Liver (tissue), 9 donors: ENCODE results near the gene RNF25. TPM values are rescaled to one million over a fixed set of nuclear protein-coding genes. Genes with fewer than 3 reads are reported as not detected.

Source experiments
- DNase-seq: peaks from one replicate; pipeline ENCODE4 v3.0.0-alpha.2; 2017; ENCODE audit warnings: low spot score
- H3K27ac ChIP-seq, 2 donors: one replicate each; pipeline ENCODE4 v1.7.0; 2013; ENCODE audit warnings: inconsistent platforms in 2 of 2, low read length in 2 of 2, control low read depth in 1 of 2, low read depth in 1 of 2, mild to moderate bottlenecking in 1 of 2
- H3K27me3 ChIP-seq, 4 donors: one replicate each; pipeline versions ENCODE4 v1.6.1 to v1.7.0; 2013; ENCODE audit warnings: low read length in 3 of 4, inconsistent platforms in 1 of 4, mild to moderate bottlenecking in 1 of 4, moderate library complexity in 1 of 4; ENCODE audit not compliant: control insufficient read depth in 4 of 4, insufficient read depth in 4 of 4
- H3K36me3 ChIP-seq, 4 donors: one replicate each; pipeline versions ENCODE4 v1.6.1 to v1.7.0; 2013; ENCODE audit warnings: low read length in 3 of 4, mild to moderate bottlenecking in 3 of 4, low read depth in 1 of 4, moderate library complexity in 1 of 4; ENCODE audit not compliant: control insufficient read depth in 4 of 4, insufficient read depth in 3 of 4
- H3K4me1 ChIP-seq, 4 donors: one replicate each; pipeline versions ENCODE4 v1.6.1 to v1.7.0; 2013; ENCODE audit warnings: low read length in 3 of 4, mild to moderate bottlenecking in 3 of 4, moderate library complexity in 1 of 4; ENCODE audit not compliant: control insufficient read depth in 4 of 4, insufficient read depth in 4 of 4
- H3K4me3 ChIP-seq, 3 donors: one replicate each; pipeline versions ENCODE4 v1.6.1 to v1.7.0; 2013; ENCODE audit warnings: low read length in 3 of 3, control low read depth in 1 of 3, low read depth in 1 of 3, mild to moderate bottlenecking in 1 of 3
- H3K9ac ChIP-seq, 2 donors: one replicate each; pipeline ENCODE4 v1.7.0; 2013; ENCODE audit warnings: low read length in 2 of 2, mild to moderate bottlenecking in 2 of 2, moderate library complexity in 2 of 2, control low read depth in 1 of 2, low read depth in 1 of 2
- H3K9me3 ChIP-seq, 4 donors: one replicate each; pipeline versions ENCODE4 v1.6.1 to v1.7.0; 2013; ENCODE audit warnings: low read length in 3 of 4; ENCODE audit not compliant: control insufficient read depth in 4 of 4
- ATF3 ChIP-seq: IDR thresholded peaks from 2 replicates; pipeline ENCODE4 v1.6.1; 2016; ENCODE audit warnings: antibody characterized with exemption
- CTCF ChIP-seq: fragments of 150-350 bp; IDR thresholded peaks from 2 replicates; pipeline ENCODE4 v1.5.1; 2017; ENCODE audit warnings: improper control_type of control experiment, low read depth, low read length; ENCODE audit not compliant: missing input control
- EGR1 ChIP-seq, 2 donors: IDR thresholded peaks; 2 replicates each; pipeline ENCODE4 v1.6.1; 2016 to 2018; ENCODE audit warnings: antibody characterized with exemption in 2 of 2, low read depth in 2 of 2
- FOXA1 ChIP-seq: IDR thresholded peaks from 2 replicates; pipeline ENCODE4 v1.6.1; 2016; ENCODE audit warnings: antibody characterized with exemption
- FOXA2 ChIP-seq: IDR thresholded peaks from 2 replicates; pipeline ENCODE4 v1.6.1; 2016; ENCODE audit warnings: antibody characterized with exemption
- GABPA ChIP-seq, 2 donors: IDR thresholded peaks in 1 of 2; conservative IDR thresholded peaks in 1 of 2; 2 replicates each; pipeline ENCODE4 v1.6.1; 2016; ENCODE audit warnings: antibody characterized with exemption in 2 of 2, mild to moderate bottlenecking in 1 of 2, moderate library complexity in 1 of 2
- HNF4A ChIP-seq, 2 donors: conservative IDR thresholded peaks; 2 replicates each; pipeline ENCODE4 v1.6.1; 2016; ENCODE audit warnings: antibody characterized with exemption in 2 of 2, mild to moderate bottlenecking in 2 of 2
- HNF4G ChIP-seq: IDR thresholded peaks from 2 replicates; pipeline ENCODE4 v1.6.1; 2016; ENCODE audit warnings: antibody characterized with exemption
- JUND ChIP-seq, 2 donors: IDR thresholded peaks; 2 replicates each; pipeline ENCODE4 v1.6.1; 2016; ENCODE audit warnings: antibody characterized with exemption in 2 of 2
- MAX ChIP-seq: IDR thresholded peaks from 2 replicates; pipeline ENCODE4 v1.6.1; 2016; ENCODE audit warnings: antibody characterized with exemption
- NR2F2 ChIP-seq: IDR thresholded peaks from 2 replicates; pipeline ENCODE4 v1.6.1; 2016; ENCODE audit warnings: antibody characterized with exemption
- RAD21 ChIP-seq, 2 donors: IDR thresholded peaks; 2 replicates each; pipeline ENCODE4 v1.6.1; 2016; ENCODE audit warnings: antibody characterized with exemption in 2 of 2, mild to moderate bottlenecking in 2 of 2
- REST ChIP-seq: IDR thresholded peaks from 2 replicates; pipeline ENCODE4 v1.6.1; 2016; ENCODE audit warnings: antibody characterized with exemption, mild to moderate bottlenecking
- RXRA ChIP-seq, 2 donors: IDR thresholded peaks; 2 replicates each; pipeline ENCODE4 v1.6.1; 2017 to 2018; ENCODE audit warnings: antibody characterized with exemption in 2 of 2, mild to moderate bottlenecking in 1 of 2
- SP1 ChIP-seq: IDR thresholded peaks from 2 replicates; pipeline ENCODE4 v1.6.1; 2018; ENCODE audit warnings: antibody characterized with exemption, mild to moderate bottlenecking
- TAF1 ChIP-seq: conservative IDR thresholded peaks from 2 replicates; pipeline ENCODE4 v1.6.1; 2016; ENCODE audit warnings: antibody characterized with exemption, mild to moderate bottlenecking
- YY1 ChIP-seq: IDR thresholded peaks from 2 replicates; pipeline ENCODE4 v1.6.1; 2016; ENCODE audit warnings: antibody characterized with exemption, mild to moderate bottlenecking
- ZBTB33 ChIP-seq: IDR thresholded peaks from 2 replicates; pipeline ENCODE4 v1.6.1; 2016; ENCODE audit warnings: antibody characterized with exemption
- WGBS: extraction: QIAGEN DNeasy Blood & Tissue Kit; methylation state at CpG from one replicate; pipeline ENCODE4 v1.1.7; 2013; 5-methylcytosine and 5-hydroxymethylcytosine counted together
- polyA plus RNA-seq, 2 donors: library from polyadenylated mRNA; stranded (reverse) in 1 of 2; unstranded in 1 of 2; fragments of 200-250 nt in 1 of 2; fragments of >200 nt in 1 of 2; fragmentation: Nextera tagmentation in 1 of 2; extraction: Ambion mirVana in 1 of 2; gene quantifications; one replicate each; pipeline versions ENCODE4 v1.2.1 to v1.2.3, GENCODE V29; 2013 to 2015
- total RNA-seq, 2 donors: library from RNA; depleted of rRNA; stranded (reverse); fragments of >200 nt; gene quantifications; one replicate each; pipeline ENCODE4 v1.2.3, GENCODE V29; 2014
- donor health status: healthy.
- donor health status: healthy.
- donor health status: healthy.
- donor health status: healthy.
- donor health status: healthy.

RNF25 gene
- total and polyA plus RNA-seq, 4 donors: 3.3 to 14.0 (median 7.4) TPM

GRCh38 chr2:218642786-218643185 is 29.0 kb downstream of the RNF25 start:
- H3K4me1 ChIP-seq: peaks cover 0 to 22% (median 17%) of the 10 kb centered on the region in 4 donors
- H3K27me3 ChIP-seq: no peaks in the 10 kb centered on the region
- H3K4me3 ChIP-seq: no peak overlapping the region
- no peaks in the 10 kb centered on the region for H3K9me3 ChIP-seq
- 94% methylated on average over 17 of the region's 17 CpGs for whole genome bisulfite sequencing
- DNase-seq: no peak
- H3K27ac ChIP-seq: no peak overlapping the region
- H3K9ac ChIP-seq: no peak overlapping the region
- H3K36me3 ChIP-seq: peaks cover 16 to 66% (median 31%) of the 10 kb centered on the region in 4 donors
- TF ChIP-seq GABPA (IDR thresholded peaks at IDR 0.05 in 1 of 2, conservative IDR thresholded peaks at IDR 0.05 in 1 of 2) (no peak), NR2F2 (no peak), JUND (IDR thresholded peaks at IDR 0.05) (no peak), HNF4A (conservative IDR thresholded peaks at IDR 0.05) (no peak), YY1 (no peak), REST (no peak), CTCF (no peak), MAX (no peak), ATF3 (no peak), RXRA (IDR thresholded peaks at IDR 0.05) (no peak)

GRCh38 chr2:218642121-218642656 is 29.6 kb downstream of the RNF25 start:
- WGBS: 96% methylated on average over 18 of the region's 18 CpGs
- Histone ChIP-seq H3K27me3 (no peaks in the 10 kb centered on the region), H3K9ac (no peak overlapping the region), H3K27ac (no peak overlapping the region), H3K36me3 (peaks cover 18 to 68% (median 34%) of the 10 kb centered on the region in 4 donors), H3K4me1 (peaks cover 0 to 22% (median 17%) of the 10 kb centered on the region in 4 donors), H3K4me3 (no peak overlapping the region), H3K9me3 (no peaks in the 10 kb centered on the region)
- no peak for DNase-seq
- no peak for TF ChIP-seq RAD21 (IDR thresholded peaks at IDR 0.05)
- TF ChIP-seq ZBTB33: no peak
- no peak for TF ChIP-seq TAF1
- no peak for TF ChIP-seq JUND (IDR thresholded peaks at IDR 0.05)
- no peak for TF ChIP-seq YY1
- no peak for TF ChIP-seq GABPA (IDR thresholded peaks at IDR 0.05 in 1 of 2, conservative IDR thresholded peaks at IDR 0.05 in 1 of 2)
- TF ChIP-seq FOXA2: no peak
- TF ChIP-seq REST: no peak
- TF ChIP-seq RXRA (IDR thresholded peaks at IDR 0.05): no peak
- TF ChIP-seq ATF3: no peak
- TF ChIP-seq MAX: no peak
- TF ChIP-seq FOXA1: no peak
- no peak for TF ChIP-seq SP1
- TF ChIP-seq HNF4G: no peak
- TF ChIP-seq HNF4A (conservative IDR thresholded peaks at IDR 0.05): no peak
- TF ChIP-seq EGR1 (IDR thresholded peaks at IDR 0.05; ENCODE audit: low read depth in 2 of 2): no peak
- TF ChIP-seq NR2F2: no peak
